ENCODE data around the gene CROCC.
A peak's percentile ranks its signal among the peaks of the same experiment; 100 is the strongest.
"Not testable (repeated sequence)": the region's sequence is repeated elsewhere in the genome, so short reads cannot be mapped to it uniquely, and the experiment has no call there.

CROCC gene, protein sequence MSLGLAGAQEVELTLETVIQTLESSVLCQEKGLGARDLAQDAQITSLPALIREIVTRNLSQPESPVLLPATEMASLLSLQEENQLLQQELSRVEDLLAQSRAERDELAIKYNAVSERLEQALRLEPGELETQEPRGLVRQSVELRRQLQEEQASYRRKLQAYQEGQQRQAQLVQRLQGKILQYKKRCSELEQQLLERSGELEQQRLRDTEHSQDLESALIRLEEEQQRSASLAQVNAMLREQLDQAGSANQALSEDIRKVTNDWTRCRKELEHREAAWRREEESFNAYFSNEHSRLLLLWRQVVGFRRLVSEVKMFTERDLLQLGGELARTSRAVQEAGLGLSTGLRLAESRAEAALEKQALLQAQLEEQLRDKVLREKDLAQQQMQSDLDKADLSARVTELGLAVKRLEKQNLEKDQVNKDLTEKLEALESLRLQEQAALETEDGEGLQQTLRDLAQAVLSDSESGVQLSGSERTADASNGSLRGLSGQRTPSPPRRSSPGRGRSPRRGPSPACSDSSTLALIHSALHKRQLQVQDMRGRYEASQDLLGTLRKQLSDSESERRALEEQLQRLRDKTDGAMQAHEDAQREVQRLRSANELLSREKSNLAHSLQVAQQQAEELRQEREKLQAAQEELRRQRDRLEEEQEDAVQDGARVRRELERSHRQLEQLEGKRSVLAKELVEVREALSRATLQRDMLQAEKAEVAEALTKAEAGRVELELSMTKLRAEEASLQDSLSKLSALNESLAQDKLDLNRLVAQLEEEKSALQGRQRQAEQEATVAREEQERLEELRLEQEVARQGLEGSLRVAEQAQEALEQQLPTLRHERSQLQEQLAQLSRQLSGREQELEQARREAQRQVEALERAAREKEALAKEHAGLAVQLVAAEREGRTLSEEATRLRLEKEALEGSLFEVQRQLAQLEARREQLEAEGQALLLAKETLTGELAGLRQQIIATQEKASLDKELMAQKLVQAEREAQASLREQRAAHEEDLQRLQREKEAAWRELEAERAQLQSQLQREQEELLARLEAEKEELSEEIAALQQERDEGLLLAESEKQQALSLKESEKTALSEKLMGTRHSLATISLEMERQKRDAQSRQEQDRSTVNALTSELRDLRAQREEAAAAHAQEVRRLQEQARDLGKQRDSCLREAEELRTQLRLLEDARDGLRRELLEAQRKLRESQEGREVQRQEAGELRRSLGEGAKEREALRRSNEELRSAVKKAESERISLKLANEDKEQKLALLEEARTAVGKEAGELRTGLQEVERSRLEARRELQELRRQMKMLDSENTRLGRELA (N-terminal part only)

DNA sequence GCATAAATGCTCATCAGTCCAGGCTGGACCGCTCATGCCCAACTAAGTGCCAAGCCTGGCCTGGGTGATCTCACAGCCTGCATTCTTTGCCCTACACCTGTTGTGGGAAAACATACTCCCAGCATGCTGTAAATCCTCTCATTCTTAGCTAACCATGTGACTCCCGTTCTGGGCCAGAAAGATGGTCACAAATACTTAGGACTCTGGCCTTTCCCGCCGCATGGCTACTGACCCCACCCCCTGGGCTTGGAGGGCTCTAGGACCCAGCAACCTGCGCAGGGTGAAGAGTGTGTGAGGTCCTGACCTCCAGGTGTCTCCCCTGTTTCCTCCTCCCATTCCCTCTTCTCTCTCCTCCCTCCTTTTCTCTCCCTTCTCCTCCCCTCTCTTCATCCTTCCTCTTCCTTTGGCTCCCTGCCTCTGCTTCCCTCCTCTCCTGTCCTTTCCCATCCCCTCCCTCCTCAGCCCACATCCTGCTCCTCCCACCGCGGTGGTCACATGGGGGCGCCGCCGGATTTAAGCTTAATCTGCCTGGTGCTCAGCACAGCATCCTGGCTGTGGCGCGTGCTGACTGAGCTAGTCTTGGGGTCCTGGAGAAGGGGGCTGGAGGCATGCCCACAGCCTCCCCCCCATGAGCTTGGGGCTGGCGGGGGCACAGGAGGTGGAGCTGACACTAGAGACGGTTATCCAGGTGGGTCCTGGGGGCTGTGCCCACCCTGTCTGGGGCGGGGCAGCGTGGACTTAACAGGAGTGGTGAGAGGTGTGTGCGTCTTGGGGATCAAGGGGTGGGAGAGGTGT, at the start of gene CROCC:
CROCC (plus strand) TSS at position 541 of the 795 bp plus-strand sequence; CDS start at position 629, 88 bp downstream.
- peak; percentile 51 for DNase-seq (ENCODE audit: low read depth, low spot score)
- TF ChIP-seq CTCF (IDR thresholded peaks at IDR 0.05; ENCODE audit: low read depth, low read length): no peak
- in situ Hi-C loops (cut with HindIII; ENCODE audit: low sequenced_read_pairs): no loop called here
- peak within 1 kb of the TSS; percentile 1 for H3K4me3 ChIP-seq (ENCODE audit: low read depth, low read length)

DNA sequence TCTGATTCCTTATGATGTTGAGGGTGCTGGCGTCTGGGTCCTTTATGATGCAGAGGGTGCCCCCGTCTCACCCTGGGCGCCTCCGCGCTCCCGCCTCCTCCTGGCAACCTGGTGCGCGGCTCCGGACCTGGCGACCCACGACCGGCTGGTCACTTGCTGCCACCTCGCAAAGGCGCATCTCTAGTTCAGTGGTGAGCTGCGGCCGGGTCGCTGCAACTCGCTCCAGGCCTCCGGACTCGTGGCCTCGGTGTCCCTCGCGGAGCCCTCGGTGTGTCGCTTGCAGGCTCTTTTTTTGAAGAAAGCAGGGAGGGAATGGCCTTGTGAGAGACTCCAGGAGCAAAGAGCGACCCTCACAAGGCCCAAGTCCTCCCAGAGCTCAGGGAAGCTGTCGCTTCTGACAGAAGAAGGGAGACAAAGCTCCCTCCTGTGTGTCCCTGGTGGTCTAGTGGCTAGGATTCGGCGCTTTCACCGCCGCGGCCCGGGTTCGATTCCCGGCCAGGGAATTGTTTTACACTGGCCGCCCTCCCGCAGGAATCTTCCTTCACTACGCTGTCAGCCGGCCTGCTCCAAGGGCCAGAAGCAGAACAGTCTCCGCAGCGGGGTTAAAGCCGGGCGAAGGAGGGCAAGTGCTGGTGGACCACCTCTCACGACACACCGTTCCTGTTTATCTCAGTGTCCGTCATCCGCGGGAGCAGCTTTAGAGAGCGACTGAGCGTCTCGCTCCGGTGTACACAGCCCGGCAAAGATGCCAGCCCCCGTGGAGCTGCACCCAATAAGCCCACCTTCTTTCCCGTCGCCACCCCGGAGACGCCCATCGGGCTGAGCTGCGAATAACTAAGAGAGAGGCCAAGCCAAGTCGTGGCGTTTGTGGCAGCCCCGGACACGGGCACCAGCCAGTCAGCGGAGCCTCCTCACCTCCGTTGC, 49.3 kb upstream of the CROCC start:
- in situ Hi-C loops (cut with HindIII; ENCODE audit: low sequenced_read_pairs): not testable (repeated sequence)
- peak; percentile 77 for DNase-seq (ENCODE audit: low read depth, low spot score)
- H3K4me3 ChIP-seq (ENCODE audit: low read depth, low read length): peak overlapping the region; percentile 40

- DNase-seq (ENCODE audit: low read depth, low spot score); in situ Hi-C loops (cut with HindIII; ENCODE audit: low sequenced_read_pairs): not testable (repeated sequence)
- H3K4me3 ChIP-seq (ENCODE audit: low read depth, low read length): peak overlapping the region; percentile 29
Observed at GRCh38 chr1:16873076-16873879, 48.5 kb upstream of the CROCC start.

DNA sequence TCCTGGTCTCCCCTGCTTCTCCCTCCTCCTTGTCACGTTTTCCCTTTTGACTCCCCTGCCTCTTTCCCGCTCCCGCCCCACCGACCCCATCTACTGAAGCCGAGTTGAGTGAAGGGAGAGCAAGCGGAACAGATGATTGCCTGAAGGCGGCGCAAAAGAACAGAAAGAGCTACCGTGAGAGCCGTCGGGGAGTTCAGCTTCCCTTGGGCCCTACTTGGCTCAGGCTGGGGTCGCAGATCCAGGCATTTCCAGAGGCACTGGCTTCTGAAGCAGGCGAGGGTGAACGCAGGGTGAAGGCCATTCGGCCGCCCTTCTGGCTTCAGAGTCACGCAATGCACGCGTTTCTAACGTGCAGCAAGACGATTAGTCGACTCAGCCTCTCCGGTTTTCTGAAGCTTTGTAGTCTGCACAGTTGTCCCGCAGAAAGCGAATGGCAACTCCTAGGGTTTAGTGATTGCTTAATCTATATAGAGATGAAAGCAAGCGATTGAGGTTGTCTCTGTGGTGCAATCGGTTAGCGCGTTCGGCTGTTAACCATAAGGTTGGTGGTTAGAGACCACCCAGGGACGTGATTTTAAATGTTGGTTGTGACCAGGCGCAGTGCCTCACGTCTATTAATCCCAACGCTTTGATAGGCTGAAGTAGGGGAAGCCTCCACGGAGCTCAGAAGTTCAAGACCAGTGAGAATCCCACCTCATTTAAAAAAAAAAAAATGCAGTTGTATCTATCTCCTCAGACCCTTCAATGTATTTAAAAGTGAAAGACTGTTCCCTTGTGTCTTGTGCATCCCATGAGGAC, 46.6 kb upstream of the CROCC start:
- DNase-seq (ENCODE audit: low read depth, low spot score); H3K4me3 ChIP-seq (ENCODE audit: low read depth, low read length); in situ Hi-C loops (cut with HindIII; ENCODE audit: low sequenced_read_pairs): not testable (repeated sequence)

DNA sequence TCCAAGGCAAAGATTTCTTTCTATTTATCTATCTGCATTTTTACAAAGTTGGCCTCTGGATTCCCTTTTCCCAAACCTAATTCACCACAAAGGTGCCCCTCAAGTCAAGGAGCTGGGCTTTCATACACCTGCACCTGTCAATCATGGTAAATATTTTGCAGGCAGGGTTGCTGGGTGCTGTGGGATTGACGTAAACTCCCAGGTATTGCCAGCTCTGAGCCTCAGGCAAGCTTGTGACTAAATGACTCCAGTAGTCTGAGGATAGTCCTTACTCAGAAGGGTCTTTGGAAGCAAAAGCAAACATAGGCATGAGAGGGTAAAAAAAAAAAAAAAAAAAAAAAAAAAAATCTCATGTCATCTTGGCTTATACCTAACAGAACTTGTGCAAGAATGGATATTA, 40.0 kb upstream of the CROCC start:
- in situ Hi-C loops (cut with HindIII; ENCODE audit: low sequenced_read_pairs); DNase-seq (ENCODE audit: low read depth, low spot score); H3K4me3 ChIP-seq (ENCODE audit: low read depth, low read length): not testable (repeated sequence)

- TF ChIP-seq CTCF (IDR thresholded peaks at IDR 0.05; ENCODE audit: low read depth, low read length): no peak
- DNase-seq (ENCODE audit: low read depth, low spot score): no peak
- in situ Hi-C loops (cut with HindIII; ENCODE audit: low sequenced_read_pairs): no loop called here
- H3K4me3 ChIP-seq (ENCODE audit: low read depth, low read length): no peak overlapping the region
Observed at GRCh38 chr1:16882986-16883385, 38.7 kb upstream of the CROCC start.

GRCh38 chr1:16884487-16884886, 37.2 kb upstream of the CROCC start:
- in situ Hi-C loops (cut with HindIII; ENCODE audit: low sequenced_read_pairs); DNase-seq (ENCODE audit: low read depth, low spot score); H3K4me3 ChIP-seq (ENCODE audit: low read depth, low read length): not testable (repeated sequence)

All from astrocyte of the spinal cord (primary cell).